ENCODE results near the gene HMCN1.
"Not testable (repeated sequence)": the region's sequence is repeated elsewhere in the genome, so short reads cannot be mapped to it uniquely, and the experiment has no call there.

Gene HMCN1

GRCh38 chr1:185761841-185762240, 27.6 kb downstream of the HMCN1 start:
- TF ChIP-seq CTCF (IDR thresholded peaks at IDR 0.05; ENCODE audit: low read depth, low read length, missing control alignments) = no peak
- DNase-seq (ENCODE audit: extremely low read depth, low read depth) = no peak
- H3K4me3 ChIP-seq (replicated peaks; ENCODE audit: low read depth, low read length) = no peak overlapping the region

GRCh38 chr1:185767508-185768120, 33.4 kb downstream of the HMCN1 start:
- TF ChIP-seq CTCF (IDR thresholded peaks at IDR 0.05; ENCODE audit: low read depth, low read length, missing control alignments) = no peak
- H3K4me3 ChIP-seq (replicated peaks; ENCODE audit: low read depth, low read length) = no peak overlapping the region

GRCh38 chr1:185768371-185768770, 34.2 kb downstream of the HMCN1 start:
- H3K4me3 ChIP-seq (replicated peaks; ENCODE audit: low read depth, low read length) = no peak overlapping the region
- TF ChIP-seq CTCF (IDR thresholded peaks at IDR 0.05; ENCODE audit: low read depth, low read length, missing control alignments) = no peak
- DNase-seq (ENCODE audit: extremely low read depth, low read depth) = no peak

More at GRCh38 chr1:185767508-185768120, 33.4 kb downstream of the HMCN1 start:
- DNase-seq (ENCODE audit: extremely low read depth, low read depth) = no peak

- H3K4me3 ChIP-seq (replicated peaks; ENCODE audit: low read depth, low read length) = no peak overlapping the region
- TF ChIP-seq CTCF (IDR thresholded peaks at IDR 0.05; ENCODE audit: low read depth, low read length, missing control alignments) = no peak
- DNase-seq (ENCODE audit: extremely low read depth, low read depth) = no peak
These were observed 34.9 kb downstream of the HMCN1 start for GRCh38 chr1:185769136-185769535.

GRCh38 chr1:185774394-185774793, 40.2 kb downstream of the HMCN1 start:
- TF ChIP-seq CTCF (IDR thresholded peaks at IDR 0.05; ENCODE audit: low read depth, low read length, missing control alignments) = no peak
- H3K4me3 ChIP-seq (replicated peaks; ENCODE audit: low read depth, low read length) = no peak overlapping the region
- no peak for DNase-seq (ENCODE audit: extremely low read depth, low read depth)

- no peak for TF ChIP-seq CTCF (IDR thresholded peaks at IDR 0.05; ENCODE audit: low read depth, low read length, missing control alignments)
- DNase-seq (ENCODE audit: extremely low read depth, low read depth) = no peak
- no peak overlapping the region for H3K4me3 ChIP-seq (replicated peaks; ENCODE audit: low read depth, low read length)
These were observed 41.3 kb downstream of the HMCN1 start for GRCh38 chr1:185775501-185775900.

- H3K4me3 ChIP-seq (replicated peaks; ENCODE audit: low read depth, low read length) = no peak overlapping the region
- no peak for DNase-seq (ENCODE audit: extremely low read depth, low read depth)
- no peak for TF ChIP-seq CTCF (IDR thresholded peaks at IDR 0.05; ENCODE audit: low read depth, low read length, missing control alignments)
These were observed 42.3 kb downstream of the HMCN1 start for GRCh38 chr1:185776522-185776921.

- not testable (repeated sequence) for H3K4me3 ChIP-seq (replicated peaks; ENCODE audit: low read depth, low read length); DNase-seq (ENCODE audit: extremely low read depth, low read depth)
These were observed 49.7 kb downstream of the HMCN1 start for GRCh38 chr1:185783860-185784259.
